DND-41 (cell line): ENCODE measurements around the gene GRM6.

ENCODE experiments used
- CTCF ChIP-seq: IDR thresholded peaks from 2 replicates; pipeline ENCODE4 v1.5.1; 2012; ENCODE audit warnings: borderline replicate concordance, low read length, moderate library complexity, mild to moderate bottlenecking; ENCODE audit not compliant: poor library complexity, severe bottlenecking; ENCODE audit errors: extremely low read depth
- EZH2 ChIP-seq: IDR thresholded peaks from 3 replicates; pipeline ENCODE4 v1.6.1; 2012; ENCODE audit warnings: borderline replicate concordance, low read depth, mild to moderate bottlenecking, moderate library complexity, low read length, inconsistent platforms; ENCODE audit not compliant: severe bottlenecking

- TF ChIP-seq CTCF (no peak), EZH2 (no peak)
Observed at GRCh38 chr5:178986326-178986960, 8.7 kb downstream of the GRM6 start.
